T-helper 17 cell (primary cell): ENCODE data around the gene CAPS. TPM values are rescaled to one million over a fixed set of nuclear protein-coding genes. Genes with fewer than 3 reads are reported as not detected.
"Not testable (repeated sequence)": the region's sequence is repeated elsewhere in the genome, so short reads cannot be mapped to it uniquely, and the experiment has no call there.

Experiments used
- ATAC-seq: fragments of 150-1000 bp; cut with Tn5 transposase; 2 replicates; pipeline ENCODE4 v1.10.0; 2021; ENCODE audit warnings: mild to moderate bottlenecking, moderate library complexity
- DNase-seq, 3 donors: peaks; one replicate each; pipeline versions ENCODE4 v3.0.0 to v3.0.0-alpha.2; 2020 to 2021
- H3K9me3 ChIP-seq: one replicate; pipeline ENCODE4 v1.7.0; 2013; ENCODE audit warnings: low read length, mild to moderate bottlenecking; ENCODE audit not compliant: control insufficient read depth, poor library complexity, severe bottlenecking
- H3K27ac Mint-ChIP-seq: one replicate; pipeline ENCODE4 v1.8.0; 2022; ENCODE audit warnings: mild to moderate bottlenecking, moderate library complexity, mixed read lengths
- H3K27me3 Mint-ChIP-seq: one replicate; pipeline ENCODE4 v1.8.0; 2022; ENCODE audit warnings: mixed read lengths
- H3K36me3 Mint-ChIP-seq: one replicate; pipeline ENCODE4 v1.8.0; 2022; ENCODE audit warnings: low read depth, mixed read lengths
- H3K4me1 Mint-ChIP-seq: one replicate; pipeline ENCODE4 v1.8.0; 2022; ENCODE audit warnings: mild to moderate bottlenecking, mixed read lengths
- H3K4me3 Mint-ChIP-seq: one replicate; pipeline ENCODE4 v1.8.0; 2022; ENCODE audit warnings: mild to moderate bottlenecking, moderate library complexity, mixed read lengths
- total RNA-seq, 4 donors: library from RNA in 2 of 4; stranded (reverse) in 2 of 4; gene quantifications; one replicate each; pipeline ENCODE4 v1.2.3 and lab custom pipeline; 2022 to 2026

The CAPS gene
- total RNA-seq, 2 donors from 2014 or later = 41.0 to 47.1 TPM

GRCh38 chr19:5961969-5962945 is 48.2 kb downstream of the CAPS start:
- peak; percentile 29 to 67 (median 55) for DNase-seq
- H3K4me1 Mint-ChIP-seq = peaks cover 60% of the 10 kb centered on the region
- H3K4me3 Mint-ChIP-seq = peak overlapping the region; percentile 87
- peaks cover 2% of the 10 kb centered on the region for H3K36me3 Mint-ChIP-seq
- ATAC-seq = peak; percentile 94
- H3K27ac Mint-ChIP-seq = peak overlapping the region; percentile 99
- no peaks in the 10 kb centered on the region for H3K9me3 ChIP-seq
- no peaks in the 10 kb centered on the region for H3K27me3 Mint-ChIP-seq

DNA sequence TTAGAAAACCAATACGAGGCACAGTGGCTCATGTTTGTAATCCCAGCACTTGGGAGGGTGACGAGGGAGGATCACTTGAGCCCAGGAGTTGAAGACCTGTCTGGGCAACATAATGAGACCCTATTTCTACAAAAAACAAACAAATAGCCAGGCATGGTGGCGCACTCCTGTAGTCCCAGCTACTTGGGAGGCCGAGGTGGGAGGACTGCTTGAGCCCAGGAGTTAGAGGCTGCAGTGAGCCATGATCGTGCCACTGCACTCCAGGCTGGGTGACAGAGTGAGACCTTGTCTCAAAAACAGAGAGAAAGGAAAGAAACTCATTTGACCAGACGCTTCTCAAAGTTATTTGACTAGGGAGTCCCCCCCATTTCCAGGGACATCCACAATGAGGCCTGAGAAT is 49.2 kb downstream of the CAPS start:
- not testable (repeated sequence) for DNase-seq, H3K9me3 ChIP-seq, H3K4me3 Mint-ChIP-seq, ATAC-seq, H3K27me3 Mint-ChIP-seq, H3K36me3 Mint-ChIP-seq
- peak overlapping the region; percentile 99 for H3K27ac Mint-ChIP-seq
- peaks cover 67% of the 10 kb centered on the region for H3K4me1 Mint-ChIP-seq

- Mint-ChIP-seq H3K27me3 (no peaks in the 10 kb centered on the region), H3K36me3 (peaks cover 2% of the 10 kb centered on the region), H3K4me3 (peak overlapping the region; percentile 31), H3K27ac (peak overlapping the region; percentile 99), H3K4me1 (peaks cover 70% of the 10 kb centered on the region)
- H3K9me3 ChIP-seq = no peaks in the 10 kb centered on the region
- ATAC-seq (no peak), DNase-seq (no peak)
Measured at GRCh38 chr19:5963855-5964254, 49.8 kb downstream of the CAPS start.

GRCh38 chr19:5964816-5965565 is 50.9 kb downstream of the CAPS start:
- Mint-ChIP-seq H3K4me1 (peaks cover 68% of the 10 kb centered on the region), H3K36me3 (peaks cover 2% of the 10 kb centered on the region), H3K27me3 (no peaks in the 10 kb centered on the region), H3K27ac (peak overlapping the region; percentile 99), H3K4me3 (peak overlapping the region; percentile 75)
- ATAC-seq (no peak), DNase-seq (no peak)
- no peaks in the 10 kb centered on the region for H3K9me3 ChIP-seq

Other genes with a start within 250 kb of the CAPS start
- 10 to 100 TPM; 26.9 to 27.9 TPM for gene MICOS13, start 233.7 kb upstream of the CAPS start, total RNA-seq
- 1 to 10 TPM; 1.4 to 3.1 TPM for gene HSD11B1L, start 233.2 kb upstream of the CAPS start, total RNA-seq
- gene RPL36, start 224.0 kb upstream of the CAPS start, total RNA-seq = 1,000 to 10,000 TPM in 1 of 2 donors, 100 to 1,000 TPM in 1; 811 to 1,376 TPM
- gene LONP1, start 194.1 kb upstream of the CAPS start, total RNA-seq = 10 to 100 TPM; 61.0 to 65.2 TPM
- not detected for gene CATSPERD, start 193.6 kb upstream of the CAPS start, total RNA-seq
- gene PRR22, start 129.5 kb upstream of the CAPS start, total RNA-seq = 1 to 10 TPM; 3.8 to 3.9 TPM
- 100 to 1,000 TPM; 128 to 131 TPM for gene DUS3L, start 123.1 kb upstream of the CAPS start, total RNA-seq
- under 1 TPM; 0.35 to 0.39 TPM for gene NRTN, start 109.2 kb upstream of the CAPS start, total RNA-seq
- not detected for gene FUT6, start 74.6 kb upstream of the CAPS start, total RNA-seq
- gene FUT3, start 62.8 kb upstream of the CAPS start, total RNA-seq = under 1 TPM in 1 of 2 donors, not detected in 1; 0.50 TPM
- 1 to 10 TPM; 2.2 to 3.7 TPM for gene FUT5, start 43.7 kb upstream of the CAPS start, total RNA-seq
- gene NDUFA11, start 10.5 kb upstream of the CAPS start, total RNA-seq = 100 to 1,000 TPM; 102 to 108 TPM
- gene VMAC, start 9.4 kb upstream of the CAPS start, total RNA-seq = 10 to 100 TPM; 24.6 TPM
- gene RANBP3, start 63.9 kb downstream of the CAPS start, total RNA-seq = 10 to 100 TPM; 76.8 to 86.9 TPM
- gene RFX2, start 196.2 kb downstream of the CAPS start, total RNA-seq = 10 to 100 TPM in 1 of 2 donors, 1 to 10 TPM in 1; 9.0 to 23.3 TPM
- not detected for gene ACSBG2, start 221.4 kb downstream of the CAPS start, total RNA-seq